Pancreas (tissue), 10 donors: Measurements from ENCODE around the gene SLC12A6. TPM values are rescaled to one million over a fixed set of nuclear protein-coding genes. Genes with fewer than 3 reads are reported as not detected.

Experiments
- ATAC-seq, 4 donors: fragments of 200-7000 bp; cut with Tn5 transposase; one replicate each; pipeline versions ENCODE4 v1.8.0 to v1.9.1; 2020; ENCODE audit warnings: mild to moderate bottlenecking in 4 of 4, moderate library complexity in 4 of 4
- DNase-seq, 6 donors: peaks; one replicate each; pipeline ENCODE4 v3.0.0-alpha.2; 2020
- FAIRE-seq: peaks from 2 replicates; lab custom pipeline; 2012; peaks lifted over from hg19 to GRCh38; lab: Jason Lieb, UNC
- H3K27ac ChIP-seq, 4 donors: fragments of 200-600 bp; sonication (generic); 1 replicate in 3 of 4; 2 replicates in 1 of 4; pipeline versions ENCODE4 v1.5.0 to v1.8.0; 2020
- H3K27me3 ChIP-seq, 4 donors: fragments of 200-600 bp; one replicate each; pipeline ENCODE4 v1.8.0; 2021
- H3K36me3 ChIP-seq, 3 donors: fragments of 200-600 bp; sonication (generic) in 1 of 3; one replicate each; pipeline versions ENCODE4 v1.5.0 to v1.8.0; 2020 to 2021
- H3K4me1 ChIP-seq, 3 donors: fragments of 200-600 bp; one replicate each; pipeline ENCODE4 v1.8.0; 2021
- H3K4me3 ChIP-seq, 4 donors: fragments of 200-600 bp; sonication (generic) in 2 of 4; one replicate each; pipeline versions ENCODE4 v1.5.0 to v1.8.0; 2020 to 2021
- H3K9me3 ChIP-seq, 4 donors: fragments of 200-600 bp; one replicate each; pipeline ENCODE4 v1.8.0; 2021
- WGBS, 2 donors: extraction: QIAGEN DNeasy Blood & Tissue Kit; methylation state at CpG; one replicate each; pipeline ENCODE4 v1.1.7; 2013; 5-methylcytosine and 5-hydroxymethylcytosine counted together
- intact Hi-C, 3 donors: fragments of 100-400 bp; cut with DNase I; formaldehyde crosslinking; loops; one replicate each; pipeline versions ENCODE4 v1.11.1 to v1.14.2; 2022
- polyA plus RNA-seq, 2 donors: library from polyadenylated mRNA; stranded (reverse); fragments of 200-250 nt; gene quantifications; one replicate each; pipeline ENCODE4 v1.2.3, GENCODE V29; 2013
- total RNA-seq, 6 donors: library from RNA; stranded (reverse); fragmentation: NEBNext Ultra II Directional in 4 of 6; extraction: Animal tissue kit (Norgen Biotek cat#: 25700) in 4 of 6; gene quantifications; one replicate each; pipeline versions ENCODE4 v1.2.1 to v1.2.4, GENCODE V29; 2021 to 2023
- TF ChIP-seq, protein P1 (sequence below), 4 donors: fragments of 200-600 bp; sonication (generic) in 3 of 4; IDR thresholded peaks; one replicate each; pipeline versions ENCODE4 v1.5.0 to v1.8.0; 2021; ENCODE audit warnings: antibody characterized with exemption in 4 of 4
- donor health status: healthy with polysubstance abuse.
- donor health status: DM: no; HTN: no; CAD: no; lungs with moderate emphysema.
- donor health status: DM: no; HTN: no; CAD: no.
- donor health status: control.
- donor health status: control.
- donor health status: Bipolar disorder and iron deficiency.
- donor health status: DM: yes; HTN: yes; CAD: no.
- donor health status: DM: no; HTN: no; CAD: no.
- donor health status: DM: no; HTN: no; CAD: no.
- donor health status: DM: yes; HTN: yes; CAD: no.

SLC12A6 gene
- total and polyA plus RNA-seq, 8 donors: 2.5 to 13.1 (median 6.0) TPM

DNA sequence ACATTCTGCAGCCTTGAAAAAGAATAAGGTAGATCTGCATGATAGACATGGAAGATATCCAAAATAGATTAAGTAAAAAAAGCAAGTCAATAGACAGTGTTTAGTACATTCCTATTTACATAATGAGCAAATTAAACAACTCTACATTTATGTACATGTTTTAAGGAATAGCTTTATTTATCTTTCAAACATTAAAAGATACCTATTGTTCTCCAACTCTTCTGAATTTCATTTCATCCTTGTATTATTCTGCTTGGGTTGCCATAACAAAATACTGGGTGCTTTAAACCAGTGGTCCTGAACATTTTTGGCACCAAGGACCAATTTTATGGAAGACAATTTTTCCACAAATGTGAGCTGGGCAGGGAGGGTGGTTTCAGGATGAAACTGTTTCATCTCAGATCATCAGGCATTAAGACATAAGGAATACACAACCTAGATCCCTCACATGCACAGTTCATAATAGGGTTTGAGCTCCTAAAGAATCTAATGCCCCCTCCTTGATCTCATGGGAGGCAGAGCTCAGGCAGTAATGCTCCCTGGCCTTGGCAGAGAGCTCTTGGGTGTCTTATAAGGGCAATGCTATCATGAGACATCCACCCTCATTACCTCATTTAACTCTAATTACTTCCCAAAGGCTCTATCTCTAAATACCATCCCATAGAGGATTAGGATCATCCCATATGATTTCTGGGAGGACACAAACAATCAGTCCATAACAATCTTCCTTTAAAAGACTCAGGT, 120.9 kb downstream of the SLC12A6 start:
- Histone ChIP-seq H3K4me1 (no peaks in the 10 kb centered on the region), H3K4me3 (no peak overlapping the region), H3K27me3 (no peaks in the 10 kb centered on the region), H3K9me3 (no peaks in the 10 kb centered on the region), H3K27ac (no peak overlapping the region), H3K36me3 (no peaks in the 10 kb centered on the region)
- ATAC-seq: no peak
- no peak for FAIRE-seq
- DNase-seq: no peak
- intact Hi-C loops: loop anchor here in 1 of 3 donors (10.0 kb wide), 1 partner anchor 112 kb away; the partner anchor contains the start of genes EMC7 and PGBD4
- TF ChIP-seq, protein P1, sequence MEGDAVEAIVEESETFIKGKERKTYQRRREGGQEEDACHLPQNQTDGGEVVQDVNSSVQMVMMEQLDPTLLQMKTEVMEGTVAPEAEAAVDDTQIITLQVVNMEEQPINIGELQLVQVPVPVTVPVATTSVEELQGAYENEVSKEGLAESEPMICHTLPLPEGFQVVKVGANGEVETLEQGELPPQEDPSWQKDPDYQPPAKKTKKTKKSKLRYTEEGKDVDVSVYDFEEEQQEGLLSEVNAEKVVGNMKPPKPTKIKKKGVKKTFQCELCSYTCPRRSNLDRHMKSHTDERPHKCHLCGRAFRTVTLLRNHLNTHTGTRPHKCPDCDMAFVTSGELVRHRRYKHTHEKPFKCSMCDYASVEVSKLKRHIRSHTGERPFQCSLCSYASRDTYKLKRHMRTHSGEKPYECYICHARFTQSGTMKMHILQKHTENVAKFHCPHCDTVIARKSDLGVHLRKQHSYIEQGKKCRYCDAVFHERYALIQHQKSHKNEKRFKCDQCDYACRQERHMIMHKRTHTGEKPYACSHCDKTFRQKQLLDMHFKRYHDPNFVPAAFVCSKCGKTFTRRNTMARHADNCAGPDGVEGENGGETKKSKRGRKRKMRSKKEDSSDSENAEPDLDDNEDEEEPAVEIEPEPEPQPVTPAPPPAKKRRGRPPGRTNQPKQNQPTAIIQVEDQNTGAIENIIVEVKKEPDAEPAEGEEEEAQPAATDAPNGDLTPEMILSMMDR (IDR thresholded peaks at IDR 0.05): no peak

DNA sequence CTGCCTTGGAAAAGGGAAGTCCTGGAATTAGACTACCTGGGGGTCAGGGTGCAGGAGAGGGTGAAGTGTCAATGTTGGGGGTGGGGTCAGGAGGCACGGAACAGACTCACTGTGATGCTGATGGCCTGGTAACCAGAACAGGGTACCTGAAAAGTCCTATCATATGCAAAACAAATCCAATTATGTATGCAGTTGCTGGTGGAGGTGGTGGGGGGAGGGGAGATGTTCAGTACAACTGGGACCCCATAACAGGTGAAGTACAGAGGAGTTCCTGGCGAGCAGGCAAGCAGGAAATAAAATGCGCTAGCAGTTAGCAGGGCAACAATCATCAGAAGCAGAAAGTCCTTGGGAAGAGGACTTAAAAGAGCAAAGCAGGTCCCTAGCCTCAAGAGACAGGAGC, 123.4 kb downstream of the SLC12A6 start:
- ATAC-seq: no peak

DNA sequence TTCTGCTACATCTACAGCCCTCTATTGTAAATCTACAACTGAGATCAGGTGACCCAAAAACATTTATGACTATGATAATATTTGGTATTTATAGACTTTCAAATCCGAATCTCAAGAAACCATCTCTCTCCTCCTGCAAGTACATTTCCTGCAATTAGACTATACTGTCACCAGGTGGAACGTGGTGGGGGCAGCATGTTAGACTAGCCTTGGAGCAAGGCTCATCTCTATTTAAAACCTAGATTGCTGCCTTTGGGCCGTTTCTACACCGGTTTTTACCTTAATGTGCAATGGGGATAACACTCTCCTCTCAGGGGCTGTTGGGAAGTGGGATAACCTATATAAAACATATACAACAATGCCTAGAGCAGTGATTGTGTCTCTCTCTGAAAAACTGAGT, 123.9 kb downstream of the SLC12A6 start:
- FAIRE-seq (no peak), ATAC-seq (no peak), DNase-seq (no peak)
- intact Hi-C loops: loop anchor here in 1 of 3 donors (10.0 kb wide), 1 partner anchor 109 kb away; the partner anchor contains the start of genes EMC7 and PGBD4
- Histone ChIP-seq H3K27ac (no peak overlapping the region), H3K36me3 (no peaks in the 10 kb centered on the region), H3K27me3 (no peaks in the 10 kb centered on the region), H3K4me1 (peaks cover under 1 to 5% (median 3%) of the 10 kb centered on the region in 3 donors), H3K4me3 (no peak overlapping the region), H3K9me3 (no peaks in the 10 kb centered on the region)
- TF ChIP-seq, protein P1 (IDR thresholded peaks at IDR 0.05): no peak
- 24 to 25% methylated on average over 4 of the region's 4 CpGs for WGBS, 2 donors

More for the DNA sequence above, 123.4 kb downstream of the SLC12A6 start:
- H3K4me3 ChIP-seq: no peak overlapping the region
- H3K27ac ChIP-seq: no peak overlapping the region
- H3K4me1 ChIP-seq: peaks cover 0 to under 1% (median 0%) of the 10 kb centered on the region in 3 donors
- H3K36me3 ChIP-seq: no peaks in the 10 kb centered on the region
- FAIRE-seq (no peak), DNase-seq (no peak)
- H3K9me3 ChIP-seq: no peaks in the 10 kb centered on the region
- intact Hi-C loops: loop anchor here in 1 of 3 donors (10.0 kb wide), 1 partner anchor 109 kb away; the partner anchor contains the start of genes EMC7 and PGBD4
- H3K27me3 ChIP-seq: no peaks in the 10 kb centered on the region
- TF ChIP-seq, protein P1 (IDR thresholded peaks at IDR 0.05): no peak
- WGBS, 2 donors: 48 to 52% methylated on average over 3 of the region's 3 CpGs

DNA sequence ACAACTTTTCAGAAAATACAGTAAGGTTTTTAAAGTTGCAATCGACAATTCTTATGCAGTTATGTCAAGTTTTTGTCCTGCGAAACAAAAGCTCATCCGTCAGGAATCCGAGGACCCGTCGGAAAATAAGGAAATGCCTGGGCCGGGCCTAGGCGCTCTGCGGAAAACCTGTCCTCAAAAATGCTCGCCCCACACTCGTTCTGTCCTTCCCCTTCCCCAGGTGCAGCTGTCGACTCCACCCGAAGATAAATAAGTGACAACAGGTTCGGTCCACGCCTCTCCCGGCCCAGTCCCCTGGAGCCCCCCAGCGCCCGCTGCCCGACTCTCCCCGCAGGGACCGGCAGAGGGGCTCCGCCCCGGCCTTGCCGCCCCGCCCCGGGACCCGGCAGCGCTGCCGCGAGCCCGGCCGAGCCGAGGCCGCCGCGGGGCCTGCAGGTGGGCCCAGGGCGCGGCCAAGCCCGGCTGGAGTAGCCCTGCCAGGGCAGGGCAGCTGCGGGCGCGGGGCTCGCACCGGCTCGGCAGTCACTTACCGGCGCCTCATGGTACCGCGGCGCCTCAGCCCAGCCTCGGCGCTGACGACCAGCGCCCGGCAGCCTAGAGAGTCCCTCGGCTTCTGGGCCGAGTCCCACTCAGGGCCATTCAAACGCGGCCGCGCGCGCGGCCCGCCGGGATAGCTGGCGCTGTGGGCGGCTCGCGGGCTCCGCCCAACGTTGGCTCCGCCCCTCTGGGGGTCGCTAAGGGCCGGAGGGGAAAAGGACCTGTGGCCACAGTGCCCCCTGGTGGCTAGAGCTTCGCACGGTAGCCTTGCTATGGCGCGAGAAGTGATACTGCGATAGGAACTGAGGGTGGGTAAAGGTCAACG, 127.9 kb downstream of the SLC12A6 start, which contains the start of gene KATNBL1:
KATNBL1 (minus strand) TSS at position 676 of the 862 bp plus-strand sequence. CDS start 46,420 bp downstream, outside the sequence.
- intact Hi-C loops: loop anchor here (5.0 to 10.0 kb wide), 3 partner anchors 95 to 147 kb away; partner anchors contain the start of genes EMC7 (in 1 of the 3) and PGBD4 (in 1 of the 3)
- Histone ChIP-seq H3K27me3 (no peaks in the 10 kb centered on the region), H3K27ac (peak within 1 kb of the TSS; percentile 55 to 78 (median 68)), H3K9me3 (no peaks in the 10 kb centered on the region), H3K4me1 (peaks cover 8 to 13% (median 11%) of the 10 kb centered on the region in 3 donors), H3K36me3 (no peaks in the 10 kb centered on the region), H3K4me3 (peak within 1 kb of the TSS; percentile 35 to 66 (median 56))
- FAIRE-seq (no peak), ATAC-seq (peak; percentile 98 to 99 (median 99)), DNase-seq (peak; percentile 96 to 100 (median 98))
- TF ChIP-seq, protein P1 (IDR thresholded peaks at IDR 0.05): peak; percentile 92 to 96 (median 94)
- 1% methylated on average over 80 to 81 of the region's 81 CpGs for whole genome bisulfite sequencing, 2 donors
